Thyroid gland (tissue), 4 donors: Measurements from ENCODE around the gene CCDC159. TPM values are rescaled to one million over a fixed set of nuclear protein-coding genes. Genes with fewer than 3 reads are reported as not detected.
"Not testable (repeated sequence)": the region's sequence is repeated elsewhere in the genome, so short reads cannot be mapped to it uniquely, and the experiment has no call there.

Source experiments
- DNase-seq, 2 donors: peaks; one replicate each; pipeline ENCODE4 v3.0.0-alpha.2; 2019
- H3K27ac ChIP-seq, 3 donors: fragments of 200-600 bp; sonication (generic); 1 replicate in 2 of 3; 2 replicates in 1 of 3; pipeline ENCODE4 v1.5.1; 2016 to 2019; ENCODE audit warnings: mild to moderate bottlenecking in 1 of 3, moderate library complexity in 1 of 3
- H3K27me3 ChIP-seq: fragments of 200-600 bp; sonication (generic); one replicate; pipeline ENCODE4 v1.5.1; 2019
- H3K36me3 ChIP-seq, 2 donors: fragments of 200-600 bp; sonication (generic); one replicate each; pipeline ENCODE4 v1.5.1; 2016 to 2019
- H3K4me1 ChIP-seq, 2 donors: fragments of 200-600 bp; sonication (generic); one replicate each; pipeline ENCODE4 v1.5.1; 2017 to 2019
- H3K4me3 ChIP-seq, 3 donors: fragments of 200-600 bp; sonication (generic); replicated peaks in 1 of 3; 1 replicate in 2 of 3; 2 replicates in 1 of 3; pipeline ENCODE4 v1.5.1; 2016; ENCODE audit warnings: mild to moderate bottlenecking in 1 of 3
- H3K9me3 ChIP-seq: fragments of 200-600 bp; sonication (generic); one replicate; pipeline ENCODE4 v1.5.1; 2017
- CTCF ChIP-seq, 6 experiments: fragments of 200-600 bp in 3 of 6; fragments of 450-650 bp in 3 of 6; sonication (generic) in 3 of 6; IDR thresholded peaks; one replicate each; pipeline ENCODE4 v1.5.1; 2016 to 2019; ENCODE audit warnings: antibody characterized with exemption in 6 of 6, mild to moderate bottlenecking in 2 of 6, inconsistent platforms in 1 of 6, moderate library complexity in 1 of 6
- POLR2A ChIP-seq, 2 donors: fragments of 450-650 bp; IDR thresholded peaks; one replicate each; pipeline ENCODE4 v1.6.1; 2017; ENCODE audit warnings: antibody characterized with exemption in 2 of 2, mild to moderate bottlenecking in 2 of 2, moderate library complexity in 1 of 2
- WGBS, 2 donors: methylation state at CpG; one replicate each; pipeline ENCODE4 v1.1.5; 2017; 5-methylcytosine and 5-hydroxymethylcytosine counted together
- intact Hi-C: fragments of 100-400 bp; cut with DNase I; formaldehyde crosslinking; loops from one replicate; pipeline ENCODE4 v1.15.1; 2023
- total RNA-seq, 4 donors: library from RNA; depleted of rRNA; stranded (reverse); fragments of >200 nt; gene quantifications; one replicate each; pipeline ENCODE4 v1.2.3, GENCODE V29; 2016

The CCDC159 gene
- total RNA-seq, 4 donors from 2014 or later: 27.0 to 36.9 (median 34.5) TPM

- Histone ChIP-seq H3K36me3 (peaks cover 27 to 55% of the 10 kb centered on the region in 2 donors), H3K27ac (no peak overlapping the region), H3K27me3 (no peaks in the 10 kb centered on the region), H3K4me3 (no peak overlapping the region), H3K9me3 (no peaks in the 10 kb centered on the region), H3K4me1 (no peaks in the 10 kb centered on the region)
- TF ChIP-seq CTCF (IDR thresholded peaks at IDR 0.05): no peak
- TF ChIP-seq POLR2A (IDR thresholded peaks at IDR 0.05): no peak
- whole genome bisulfite sequencing, 2 donors: 95 to 98% methylated on average over 5 of the region's 5 CpGs
- intact Hi-C loops: no loop called here
- no peak for DNase-seq
Measured at GRCh38 chr19:11332822-11333221, 13.5 kb upstream of the CCDC159 start.

GRCh38 chr19:11333838-11334237 is 12.5 kb upstream of the CCDC159 start:
- intact Hi-C loops, H3K4me1 ChIP-seq, H3K27ac ChIP-seq, DNase-seq, H3K4me3 ChIP-seq, H3K27me3 ChIP-seq, H3K9me3 ChIP-seq: not testable (repeated sequence)
- H3K36me3 ChIP-seq: peaks cover 27 to 52% of the 10 kb centered on the region in 2 donors
- WGBS, 2 donors: 85 to 90% methylated on average over 8 to 9 of the region's 9 CpGs

- WGBS, 2 donors: 96% methylated on average over 12 to 13 of the region's 17 CpGs
- Histone ChIP-seq H3K9me3 (no peaks in the 10 kb centered on the region), H3K27me3 (no peaks in the 10 kb centered on the region), H3K4me3 (no peak overlapping the region), H3K36me3 (peaks cover 27 to 41% of the 10 kb centered on the region in 2 donors), H3K4me1 (peaks cover 14% of the 10 kb centered on the region in 2 donors), H3K27ac (no peak overlapping the region)
- DNase-seq: no peak
- TF ChIP-seq CTCF (IDR thresholded peaks at IDR 0.05) (no peak), POLR2A (IDR thresholded peaks at IDR 0.05) (no peak)
- intact Hi-C loops: no loop called here
Measured at GRCh38 chr19:11335449-11336146, 10.7 kb upstream of the CCDC159 start.

- Histone ChIP-seq H3K27me3 (no peaks in the 10 kb centered on the region), H3K4me3 (no peak overlapping the region), H3K4me1 (peaks cover 14% of the 10 kb centered on the region in 2 donors), H3K9me3 (no peaks in the 10 kb centered on the region), H3K27ac (no peak overlapping the region), H3K36me3 (peaks cover 27 to 41% of the 10 kb centered on the region in 2 donors)
- intact Hi-C loops: no loop called here
- TF ChIP-seq POLR2A (IDR thresholded peaks at IDR 0.05): no peak
- TF ChIP-seq CTCF (IDR thresholded peaks at IDR 0.05): no peak
- 87 to 92% methylated on average over 14 of the region's 14 CpGs for WGBS, 2 donors
- no peak for DNase-seq
Measured at GRCh38 chr19:11337080-11337479, 9.2 kb upstream of the CCDC159 start.

GRCh38 chr19:11338121-11338520 is 8.2 kb upstream of the CCDC159 start:
- intact Hi-C loops: no loop called here
- H3K27me3 ChIP-seq: no peaks in the 10 kb centered on the region
- H3K4me3 ChIP-seq: no peak overlapping the region
- H3K4me1 ChIP-seq: peaks cover 14% of the 10 kb centered on the region in 2 donors
- peak overlapping the region in 1 of 3 donors; percentile 86 for H3K27ac ChIP-seq
- peaks cover 21 to 32% of the 10 kb centered on the region in 2 donors for H3K36me3 ChIP-seq
- no peak for TF ChIP-seq POLR2A (IDR thresholded peaks at IDR 0.05)
- TF ChIP-seq CTCF (IDR thresholded peaks at IDR 0.05): no peak
- 85 to 93% methylated on average over 5 to 6 of the region's 7 CpGs for WGBS, 2 donors
- H3K9me3 ChIP-seq: no peaks in the 10 kb centered on the region
- no peak for DNase-seq
